HEK293 (cell line): ENCODE measurements around the gene OR56B1.

Source experiments
- CTCF ChIA-PET: fragments of 350-600 bp; formaldehyde crosslinking; extraction: SDS; loops from one replicate; lab custom pipeline; 2021; ENCODE audit warnings: antibody characterized with exemption; lab: Yijun Ruan, JAX
- POLR2A ChIA-PET: fragments of 300-600 bp; formaldehyde crosslinking; extraction: SDS; loops from one replicate; lab custom pipeline; 2020; ENCODE audit warnings: antibody characterized with exemption, inconsistent platforms; lab: Yijun Ruan, JAX
- H3K27ac ChIP-seq: fragments of 200-500 bp; sonication (Bioruptor generic); 2 replicates; pipeline ENCODE4 v1.5.1; 2014; ENCODE audit warnings: low read depth, low read length, control low read depth, inconsistent platforms; ENCODE audit errors: extremely low read depth
- H3K36me3 ChIP-seq, 2 experiments: fragments of 200-500 bp in 1 of 2; sonication (Bioruptor generic) in 1 of 2; 1 replicate in 1 of 2; 2 replicates in 1 of 2; pipeline ENCODE4 v1.5.1; 2014 to 2017; ENCODE audit warnings: inconsistent platforms in 2 of 2, low read length in 2 of 2; ENCODE audit not compliant: control insufficient read depth in 2 of 2, insufficient read depth in 1 of 2
- H3K4me1 ChIP-seq: fragments of 200-500 bp; sonication (Bioruptor generic); 2 replicates; pipeline ENCODE4 v1.5.1; 2014; ENCODE audit warnings: mild to moderate bottlenecking, low read length, inconsistent platforms; ENCODE audit not compliant: control insufficient read depth, insufficient read depth
- H3K4me3 ChIP-seq: 2 replicates; pipeline ENCODE4 v1.5.1; 2011; ENCODE audit warnings: low read depth, mild to moderate bottlenecking, control low read depth, low read length, moderate library complexity
- H3K9me3 ChIP-seq: fragments of 200-500 bp; sonication (Bioruptor generic); 2 replicates; pipeline ENCODE4 v1.5.1; 2014; ENCODE audit warnings: low read depth, low read length, inconsistent platforms; ENCODE audit not compliant: control insufficient read depth, insufficient read depth
- BCL11B ChIP-seq: fragments of 450-650 bp; formaldehyde crosslinking; IDR thresholded peaks from 2 replicates; pipeline ENCODE4 v1.5.1; 2016; ENCODE audit warnings: low read depth, missing biosample characterization, missing genetic modification characterization
- HOXC10 ChIP-seq: sonication (generic); formaldehyde crosslinking; IDR thresholded peaks from 2 replicates; pipeline ENCODE4 v1.8.1; 2023; ENCODE audit warnings: mild to moderate bottlenecking, missing genetic modification reagents
- HOXD13 ChIP-seq: sonication (generic); formaldehyde crosslinking; IDR thresholded peaks from 2 replicates; pipeline ENCODE4 v1.8.0; 2022; ENCODE audit warnings: missing genetic modification reagents, borderline replicate concordance
- KLF16 ChIP-seq: fragments of 450-650 bp; formaldehyde crosslinking; IDR thresholded peaks from 2 replicates; pipeline ENCODE4 v1.5.1; 2017; ENCODE audit warnings: missing biosample characterization, missing genetic modification characterization
- OVOL3 ChIP-seq: fragments of 450-650 bp; formaldehyde crosslinking; IDR thresholded peaks from 2 replicates; pipeline ENCODE4 v1.5.1; 2016; ENCODE audit warnings: missing biosample characterization, missing genetic modification characterization
- SETDB1 ChIP-seq: IDR thresholded peaks from one replicate; pipeline ENCODE4 v1.6.1; 2017; ENCODE audit warnings: mild to moderate bottlenecking, low read length, moderate library complexity, mixed read lengths; ENCODE audit not compliant: insufficient read length
- ZBTB17 ChIP-seq: fragments of 450-650 bp; formaldehyde crosslinking; IDR thresholded peaks from 2 replicates; pipeline ENCODE4 v1.5.1; 2016; ENCODE audit warnings: missing biosample characterization, missing genetic modification characterization
- ZBTB20 ChIP-seq: fragments of 450-650 bp; formaldehyde crosslinking; IDR thresholded peaks from 2 replicates; pipeline ENCODE4 v1.5.1; 2016; ENCODE audit warnings: missing biosample characterization, missing genetic modification characterization
- ZBTB8A ChIP-seq: fragments of 450-650 bp; formaldehyde crosslinking; IDR thresholded peaks from 2 replicates; pipeline ENCODE4 v1.5.1; 2016; ENCODE audit warnings: missing biosample characterization, missing genetic modification characterization
- ZNF202 ChIP-seq: fragments of 450-650 bp; formaldehyde crosslinking; IDR thresholded peaks from 2 replicates; pipeline ENCODE4 v1.5.1; 2016; ENCODE audit warnings: missing biosample characterization, missing genetic modification characterization, borderline replicate concordance
- ZNF335 ChIP-seq: fragments of 450-650 bp; formaldehyde crosslinking; conservative IDR thresholded peaks from 2 replicates; pipeline ENCODE4 v1.5.1; 2016; ENCODE audit warnings: missing biosample characterization, missing genetic modification characterization
- ZNF530 ChIP-seq: fragments of 450-650 bp; formaldehyde crosslinking; IDR thresholded peaks from 2 replicates; pipeline ENCODE4 v1.5.1; 2016; ENCODE audit warnings: low read depth, missing biosample characterization, missing genetic modification characterization
- ZNF555 ChIP-seq: fragments of 450-650 bp; formaldehyde crosslinking; conservative IDR thresholded peaks from 2 replicates; pipeline ENCODE4 v1.5.1; 2017; ENCODE audit warnings: missing biosample characterization, mild to moderate bottlenecking, missing genetic modification characterization, inconsistent platforms
- ZNF561 ChIP-seq: fragments of 450-650 bp; IDR thresholded peaks from 2 replicates; pipeline ENCODE4 v1.5.1; 2018; ENCODE audit warnings: missing biosample characterization, missing genetic modification characterization, borderline replicate concordance
- ZNF600 ChIP-seq: fragments of 450-650 bp; formaldehyde crosslinking; IDR thresholded peaks from 2 replicates; pipeline ENCODE4 v1.5.1; 2016; ENCODE audit warnings: missing biosample characterization, missing genetic modification characterization
- ZNF654 ChIP-seq: fragments of 450-650 bp; formaldehyde crosslinking; IDR thresholded peaks from 2 replicates; pipeline ENCODE4 v1.5.1; 2016; ENCODE audit warnings: low read depth, missing biosample characterization, missing genetic modification characterization
- ZSCAN23 ChIP-seq: fragments of 450-650 bp; formaldehyde crosslinking; IDR thresholded peaks from 2 replicates; pipeline ENCODE4 v1.5.1; 2016; ENCODE audit warnings: missing biosample characterization, missing genetic modification characterization
- TF ChIP-seq, protein P1 (sequence below): fragments of 450-650 bp; formaldehyde crosslinking; IDR thresholded peaks from 2 replicates; pipeline ENCODE4 v1.5.1; 2016; ENCODE audit warnings: missing biosample characterization, missing genetic modification characterization, low read depth
- TF ChIP-seq, protein P2 (sequence below): fragments of 450-650 bp; formaldehyde crosslinking; IDR thresholded peaks from 2 replicates; pipeline ENCODE4 v1.5.1; 2016; ENCODE audit warnings: missing biosample characterization, missing genetic modification characterization
- TF ChIP-seq, protein P3 (sequence below): fragments of 450-650 bp; formaldehyde crosslinking; IDR thresholded peaks from 2 replicates; pipeline ENCODE4 v1.5.1; 2016; ENCODE audit warnings: missing biosample characterization, missing genetic modification characterization
- TF ChIP-seq, protein P4 (sequence below): fragments of 450-650 bp; formaldehyde crosslinking; IDR thresholded peaks from 2 replicates; pipeline ENCODE4 v1.5.1; 2017; ENCODE audit warnings: missing biosample characterization, missing genetic modification characterization
- TF ChIP-seq, protein P5 (sequence below): fragments of 450-650 bp; formaldehyde crosslinking; IDR thresholded peaks from 2 replicates; pipeline ENCODE4 v1.5.1; 2016; ENCODE audit warnings: missing biosample characterization, missing genetic modification characterization, borderline replicate concordance

The OR56B1 gene

DNA sequence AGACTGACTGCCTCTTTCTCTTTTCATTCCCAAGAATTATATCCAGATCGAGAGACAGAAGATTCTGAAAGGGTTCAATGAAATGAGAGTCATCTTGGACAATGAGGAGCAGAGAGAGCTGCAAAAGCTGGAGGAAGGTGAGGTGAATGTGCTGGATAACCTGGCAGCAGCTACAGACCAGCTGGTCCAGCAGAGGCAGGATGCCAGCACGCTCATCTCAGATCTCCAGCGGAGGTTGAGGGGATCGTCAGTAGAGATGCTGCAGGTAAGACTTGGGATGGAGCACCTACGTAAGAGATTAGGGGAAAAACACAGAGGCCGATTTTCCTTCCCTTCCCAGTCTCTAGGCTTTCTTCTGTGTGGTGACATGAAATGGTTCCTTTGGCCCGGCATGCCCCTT, 38.0 kb upstream of the OR56B1 start:
- ChIA-PET POLR2A (no interaction called here), CTCF (interaction anchor here (0.6 kb wide), 1 partner anchor 495 kb away, joined by 3 read pairs; no protein-coding TSS in a partner anchor)
- H3K27ac ChIP-seq: no peak overlapping the region
- H3K36me3 ChIP-seq: no peaks in the 10 kb centered on the region
- H3K4me3 ChIP-seq: no peak overlapping the region
- no peaks in the 10 kb centered on the region for H3K9me3 ChIP-seq
- no peak for TF ChIP-seq HOXD13 (CRISPR knock-in tag)
- TF ChIP-seq BCL11B (tag by site-specific recombination): no peak
- no peak for TF ChIP-seq KLF16 (tag by site-specific recombination)
- TF ChIP-seq ZNF530: no peak
- TF ChIP-seq, protein P1, sequence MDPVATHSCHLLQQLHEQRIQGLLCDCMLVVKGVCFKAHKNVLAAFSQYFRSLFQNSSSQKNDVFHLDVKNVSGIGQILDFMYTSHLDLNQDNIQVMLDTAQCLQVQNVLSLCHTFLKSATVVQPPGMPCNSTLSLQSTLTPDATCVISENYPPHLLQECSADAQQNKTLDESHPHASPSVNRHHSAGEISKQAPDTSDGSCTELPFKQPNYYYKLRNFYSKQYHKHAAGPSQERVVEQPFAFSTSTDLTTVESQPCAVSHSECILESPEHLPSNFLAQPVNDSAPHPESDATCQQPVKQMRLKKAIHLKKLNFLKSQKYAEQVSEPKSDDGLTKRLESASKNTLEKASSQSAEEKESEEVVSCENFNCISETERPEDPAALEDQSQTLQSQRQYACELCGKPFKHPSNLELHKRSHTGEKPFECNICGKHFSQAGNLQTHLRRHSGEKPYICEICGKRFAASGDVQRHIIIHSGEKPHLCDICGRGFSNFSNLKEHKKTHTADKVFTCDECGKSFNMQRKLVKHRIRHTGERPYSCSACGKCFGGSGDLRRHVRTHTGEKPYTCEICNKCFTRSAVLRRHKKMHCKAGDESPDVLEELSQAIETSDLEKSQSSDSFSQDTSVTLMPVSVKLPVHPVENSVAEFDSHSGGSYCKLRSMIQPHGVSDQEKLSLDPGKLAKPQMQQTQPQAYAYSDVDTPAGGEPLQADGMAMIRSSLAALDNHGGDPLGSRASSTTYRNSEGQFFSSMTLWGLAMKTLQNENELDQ (tag by site-specific recombination): no peak
- TF ChIP-seq, protein P2, sequence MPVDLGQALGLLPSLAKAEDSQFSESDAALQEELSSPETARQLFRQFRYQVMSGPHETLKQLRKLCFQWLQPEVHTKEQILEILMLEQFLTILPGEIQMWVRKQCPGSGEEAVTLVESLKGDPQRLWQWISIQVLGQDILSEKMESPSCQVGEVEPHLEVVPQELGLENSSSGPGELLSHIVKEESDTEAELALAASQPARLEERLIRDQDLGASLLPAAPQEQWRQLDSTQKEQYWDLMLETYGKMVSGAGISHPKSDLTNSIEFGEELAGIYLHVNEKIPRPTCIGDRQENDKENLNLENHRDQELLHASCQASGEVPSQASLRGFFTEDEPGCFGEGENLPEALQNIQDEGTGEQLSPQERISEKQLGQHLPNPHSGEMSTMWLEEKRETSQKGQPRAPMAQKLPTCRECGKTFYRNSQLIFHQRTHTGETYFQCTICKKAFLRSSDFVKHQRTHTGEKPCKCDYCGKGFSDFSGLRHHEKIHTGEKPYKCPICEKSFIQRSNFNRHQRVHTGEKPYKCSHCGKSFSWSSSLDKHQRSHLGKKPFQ (tag by site-specific recombination): no peak
- TF ChIP-seq ZNF561 (tag by site-specific recombination): no peak
- TF ChIP-seq OVOL3: no peak
- TF ChIP-seq, protein P3, sequence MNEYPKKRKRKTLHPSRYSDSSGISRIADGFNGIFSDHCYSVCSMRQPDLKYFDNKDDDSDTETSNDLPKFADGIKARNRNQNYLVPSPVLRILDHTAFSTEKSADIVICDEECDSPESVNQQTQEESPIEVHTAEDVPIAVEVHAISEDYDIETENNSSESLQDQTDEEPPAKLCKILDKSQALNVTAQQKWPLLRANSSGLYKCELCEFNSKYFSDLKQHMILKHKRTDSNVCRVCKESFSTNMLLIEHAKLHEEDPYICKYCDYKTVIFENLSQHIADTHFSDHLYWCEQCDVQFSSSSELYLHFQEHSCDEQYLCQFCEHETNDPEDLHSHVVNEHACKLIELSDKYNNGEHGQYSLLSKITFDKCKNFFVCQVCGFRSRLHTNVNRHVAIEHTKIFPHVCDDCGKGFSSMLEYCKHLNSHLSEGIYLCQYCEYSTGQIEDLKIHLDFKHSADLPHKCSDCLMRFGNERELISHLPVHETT (tag by site-specific recombination): no peak
- no peaks in the 10 kb centered on the region for H3K4me1 ChIP-seq

DNA sequence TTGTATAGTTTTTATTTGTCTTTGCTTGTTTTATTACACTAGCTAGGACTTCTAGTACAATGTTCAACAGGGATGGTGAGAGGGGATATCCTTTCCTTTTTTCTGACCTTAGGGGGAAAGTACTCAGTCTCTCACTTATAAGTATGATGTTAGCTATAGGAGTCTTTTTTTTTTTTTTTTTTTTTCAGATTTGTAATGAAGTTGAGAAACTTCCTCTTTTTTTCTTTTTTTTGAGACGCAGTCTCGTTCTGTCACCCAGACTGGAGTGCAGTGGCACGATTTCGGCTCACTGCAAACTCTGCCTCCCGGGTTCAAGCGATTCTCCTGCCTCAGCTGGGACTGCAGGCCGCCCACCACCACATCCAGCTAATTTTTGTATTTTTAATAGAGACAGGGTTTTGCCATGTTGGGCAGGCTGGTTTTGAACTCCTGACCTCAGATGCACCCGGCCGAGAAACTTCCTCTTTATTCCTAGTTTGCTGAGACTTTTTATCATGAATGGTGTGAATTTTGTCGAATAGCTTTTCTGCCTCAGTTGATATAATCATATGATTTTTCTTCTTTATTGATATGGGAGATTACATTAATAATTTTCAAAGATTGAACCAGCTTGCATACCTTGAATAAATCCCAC, 35.7 kb upstream of the OR56B1 start:
- no peaks in the 10 kb centered on the region for H3K4me1 ChIP-seq
- POLR2A ChIA-PET: interaction anchor here (0.7 kb wide), 1 partner anchor 136 kb away, joined by 4 read pairs; no protein-coding TSS in a partner anchor
- H3K4me3 ChIP-seq: no peak overlapping the region
- CTCF ChIA-PET: interaction anchor here (0.7 kb wide), 1 partner anchor 700 kb away, joined by 3 read pairs; no protein-coding TSS in a partner anchor
- no peaks in the 10 kb centered on the region for H3K36me3 ChIP-seq
- H3K9me3 ChIP-seq: no peaks in the 10 kb centered on the region
- no peak overlapping the region for H3K27ac ChIP-seq
- TF ChIP-seq ZBTB20 (tag by site-specific recombination) (no peak), ZNF600 (tag by site-specific recombination) (no peak), SETDB1 (no peak), ZBTB8A (no peak), ZNF335 (tag by site-specific recombination) (no peak), ZNF202 (tag by site-specific recombination) (no peak), ZSCAN23 (no peak), ZNF555 (tag by site-specific recombination) (no peak), ZNF654 (tag by site-specific recombination) (no peak), HOXC10 (CRISPR knock-in tag) (no peak), HOXD13 (CRISPR knock-in tag) (no peak), ZBTB17 (no peak)
- TF ChIP-seq, protein P4, sequence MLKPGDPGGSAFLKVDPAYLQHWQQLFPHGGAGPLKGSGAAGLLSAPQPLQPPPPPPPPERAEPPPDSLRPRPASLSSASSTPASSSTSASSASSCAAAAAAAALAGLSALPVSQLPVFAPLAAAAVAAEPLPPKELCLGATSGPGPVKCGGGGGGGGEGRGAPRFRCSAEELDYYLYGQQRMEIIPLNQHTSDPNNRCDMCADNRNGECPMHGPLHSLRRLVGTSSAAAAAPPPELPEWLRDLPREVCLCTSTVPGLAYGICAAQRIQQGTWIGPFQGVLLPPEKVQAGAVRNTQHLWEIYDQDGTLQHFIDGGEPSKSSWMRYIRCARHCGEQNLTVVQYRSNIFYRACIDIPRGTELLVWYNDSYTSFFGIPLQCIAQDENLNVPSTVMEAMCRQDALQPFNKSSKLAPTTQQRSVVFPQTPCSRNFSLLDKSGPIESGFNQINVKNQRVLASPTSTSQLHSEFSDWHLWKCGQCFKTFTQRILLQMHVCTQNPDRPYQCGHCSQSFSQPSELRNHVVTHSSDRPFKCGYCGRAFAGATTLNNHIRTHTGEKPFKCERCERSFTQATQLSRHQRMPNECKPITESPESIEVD: no peak
- TF ChIP-seq, protein P5, sequence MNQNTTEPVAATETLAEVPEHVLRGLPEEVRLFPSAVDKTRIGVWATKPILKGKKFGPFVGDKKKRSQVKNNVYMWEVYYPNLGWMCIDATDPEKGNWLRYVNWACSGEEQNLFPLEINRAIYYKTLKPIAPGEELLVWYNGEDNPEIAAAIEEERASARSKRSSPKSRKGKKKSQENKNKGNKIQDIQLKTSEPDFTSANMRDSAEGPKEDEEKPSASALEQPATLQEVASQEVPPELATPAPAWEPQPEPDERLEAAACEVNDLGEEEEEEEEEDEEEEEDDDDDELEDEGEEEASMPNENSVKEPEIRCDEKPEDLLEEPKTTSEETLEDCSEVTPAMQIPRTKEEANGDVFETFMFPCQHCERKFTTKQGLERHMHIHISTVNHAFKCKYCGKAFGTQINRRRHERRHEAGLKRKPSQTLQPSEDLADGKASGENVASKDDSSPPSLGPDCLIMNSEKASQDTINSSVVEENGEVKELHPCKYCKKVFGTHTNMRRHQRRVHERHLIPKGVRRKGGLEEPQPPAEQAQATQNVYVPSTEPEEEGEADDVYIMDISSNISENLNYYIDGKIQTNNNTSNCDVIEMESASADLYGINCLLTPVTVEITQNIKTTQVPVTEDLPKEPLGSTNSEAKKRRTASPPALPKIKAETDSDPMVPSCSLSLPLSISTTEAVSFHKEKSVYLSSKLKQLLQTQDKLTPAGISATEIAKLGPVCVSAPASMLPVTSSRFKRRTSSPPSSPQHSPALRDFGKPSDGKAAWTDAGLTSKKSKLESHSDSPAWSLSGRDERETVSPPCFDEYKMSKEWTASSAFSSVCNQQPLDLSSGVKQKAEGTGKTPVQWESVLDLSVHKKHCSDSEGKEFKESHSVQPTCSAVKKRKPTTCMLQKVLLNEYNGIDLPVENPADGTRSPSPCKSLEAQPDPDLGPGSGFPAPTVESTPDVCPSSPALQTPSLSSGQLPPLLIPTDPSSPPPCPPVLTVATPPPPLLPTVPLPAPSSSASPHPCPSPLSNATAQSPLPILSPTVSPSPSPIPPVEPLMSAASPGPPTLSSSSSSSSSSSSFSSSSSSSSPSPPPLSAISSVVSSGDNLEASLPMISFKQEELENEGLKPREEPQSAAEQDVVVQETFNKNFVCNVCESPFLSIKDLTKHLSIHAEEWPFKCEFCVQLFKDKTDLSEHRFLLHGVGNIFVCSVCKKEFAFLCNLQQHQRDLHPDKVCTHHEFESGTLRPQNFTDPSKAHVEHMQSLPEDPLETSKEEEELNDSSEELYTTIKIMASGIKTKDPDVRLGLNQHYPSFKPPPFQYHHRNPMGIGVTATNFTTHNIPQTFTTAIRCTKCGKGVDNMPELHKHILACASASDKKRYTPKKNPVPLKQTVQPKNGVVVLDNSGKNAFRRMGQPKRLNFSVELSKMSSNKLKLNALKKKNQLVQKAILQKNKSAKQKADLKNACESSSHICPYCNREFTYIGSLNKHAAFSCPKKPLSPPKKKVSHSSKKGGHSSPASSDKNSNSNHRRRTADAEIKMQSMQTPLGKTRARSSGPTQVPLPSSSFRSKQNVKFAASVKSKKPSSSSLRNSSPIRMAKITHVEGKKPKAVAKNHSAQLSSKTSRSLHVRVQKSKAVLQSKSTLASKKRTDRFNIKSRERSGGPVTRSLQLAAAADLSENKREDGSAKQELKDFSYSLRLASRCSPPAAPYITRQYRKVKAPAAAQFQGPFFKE: no peak
